Activated naive CD8-positive, alpha-beta T cell treated with anti-CD3 and anti-CD28 coated beads for 36 hours (primary cell): ENCODE measurements around the gene TIGAR. TPM values are rescaled to one million over a fixed set of nuclear protein-coding genes. Genes with fewer than 3 reads are reported as not detected.

Experiments used
- DNase-seq: peaks from one replicate; pipeline ENCODE4 v3.0.0; 2021
- H3K27ac Mint-ChIP-seq: one replicate; pipeline ENCODE4 v1.8.0; 2022; ENCODE audit warnings: mild to moderate bottlenecking, moderate library complexity, mixed read lengths
- H3K27me3 Mint-ChIP-seq: one replicate; pipeline ENCODE4 v1.8.0; 2022; ENCODE audit warnings: mild to moderate bottlenecking, mixed read lengths
- H3K36me3 Mint-ChIP-seq: one replicate; pipeline ENCODE4 v1.8.0; 2021; ENCODE audit warnings: mild to moderate bottlenecking, mixed read lengths
- H3K4me1 Mint-ChIP-seq: one replicate; pipeline ENCODE4 v1.8.0; 2021; ENCODE audit warnings: mixed read lengths
- H3K4me3 Mint-ChIP-seq: one replicate; pipeline ENCODE4 v1.8.0; 2022; ENCODE audit warnings: mild to moderate bottlenecking, moderate library complexity, mixed read lengths
- H3K9me3 Mint-ChIP-seq: one replicate; pipeline ENCODE4 v1.8.0; 2022; ENCODE audit warnings: mixed read lengths
- total RNA-seq, 2 experiments: library from RNA; stranded (reverse); gene quantifications; one replicate each; pipeline ENCODE4 v1.2.3, GENCODE V29; 2021

The TIGAR gene
- 10 to 100 TPM; 14.0 to 15.8 TPM for total RNA-seq

DNA sequence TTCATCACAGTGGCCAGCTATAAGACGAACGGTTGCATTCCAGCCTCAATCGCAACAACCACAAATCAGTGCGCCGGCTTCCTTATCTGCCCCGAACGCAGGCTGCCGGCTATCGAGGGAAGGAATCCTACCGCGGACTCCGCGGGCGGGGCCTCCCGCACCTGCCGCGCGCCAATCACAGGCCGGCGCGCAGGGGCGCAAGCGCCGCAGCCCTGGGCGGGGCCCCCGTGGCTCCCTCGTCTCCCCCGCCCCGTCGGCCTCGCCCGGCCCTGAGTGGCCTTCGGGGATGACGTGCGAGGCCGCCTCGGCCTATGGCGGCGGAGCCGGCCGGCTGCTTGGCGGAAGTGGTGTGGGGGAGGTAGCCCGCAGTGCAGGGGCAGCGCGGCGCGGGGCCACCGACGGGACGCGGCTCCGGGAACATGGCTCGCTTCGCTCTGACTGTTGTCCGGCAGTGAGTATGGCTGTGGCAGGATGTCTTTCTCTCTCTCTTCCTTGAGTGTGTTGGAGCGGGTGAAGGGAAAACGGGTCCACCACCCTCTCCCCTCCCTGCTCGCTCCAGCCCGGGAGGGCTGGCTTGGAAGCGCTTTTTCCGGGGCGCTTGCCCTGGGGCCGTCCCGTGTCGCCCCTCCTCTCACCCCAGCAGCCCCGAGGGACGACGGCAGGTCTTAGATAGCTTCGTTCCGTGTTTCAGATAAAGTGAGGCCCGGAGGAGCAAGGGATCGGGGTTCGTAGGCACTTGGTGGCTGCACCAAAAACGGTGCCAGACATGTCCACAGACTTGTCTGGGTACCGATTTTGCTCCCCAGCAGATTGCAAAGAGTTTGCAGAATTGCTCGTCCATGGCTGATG lies at the start of gene TIGAR:
Gene TIGAR (plus strand): TSS at position 361 of the 849 bp plus-strand sequence. CDS start 59 bp downstream, at position 420.
- peak within 1 kb of the TSS; percentile 87 for H3K27ac Mint-ChIP-seq
- H3K27me3 Mint-ChIP-seq, result no peaks in the 10 kb centered on the region
- no peaks in the 10 kb centered on the region for H3K9me3 Mint-ChIP-seq
- H3K4me1 Mint-ChIP-seq, result peaks cover 35% of the 10 kb centered on the region
- peaks cover 9% of the 10 kb centered on the region for H3K36me3 Mint-ChIP-seq
- peak; percentile 97 for DNase-seq
- H3K4me3 Mint-ChIP-seq, result peak within 1 kb of the TSS; percentile 86

GRCh38 chr12:4271717-4272423 lies 49.1 kb upstream of the TIGAR start:
- peak overlapping the region; percentile 100 for H3K27ac Mint-ChIP-seq

GRCh38 chr12:4272424-4273272 lies 48.4 kb upstream of the TIGAR start:
- Mint-ChIP-seq H3K4me3 (peak overlapping the region; percentile 97), H3K27me3 (no peaks in the 10 kb centered on the region), H3K27ac (peak overlapping the region; percentile 100), H3K36me3 (peaks cover 37% of the 10 kb centered on the region), H3K4me1 (peaks cover 26% of the 10 kb centered on the region), H3K9me3 (no peaks in the 10 kb centered on the region)
- DNase-seq, result peak; percentile 87

More at GRCh38 chr12:4271717-4272423, 49.1 kb upstream of the TIGAR start:
- DNase-seq, result peak; percentile 88
- peaks cover 27% of the 10 kb centered on the region for H3K4me1 Mint-ChIP-seq
- H3K9me3 Mint-ChIP-seq, result no peaks in the 10 kb centered on the region
- no peaks in the 10 kb centered on the region for H3K27me3 Mint-ChIP-seq
- peaks cover 30% of the 10 kb centered on the region for H3K36me3 Mint-ChIP-seq
- peak overlapping the region; percentile 97 for H3K4me3 Mint-ChIP-seq

DNA sequence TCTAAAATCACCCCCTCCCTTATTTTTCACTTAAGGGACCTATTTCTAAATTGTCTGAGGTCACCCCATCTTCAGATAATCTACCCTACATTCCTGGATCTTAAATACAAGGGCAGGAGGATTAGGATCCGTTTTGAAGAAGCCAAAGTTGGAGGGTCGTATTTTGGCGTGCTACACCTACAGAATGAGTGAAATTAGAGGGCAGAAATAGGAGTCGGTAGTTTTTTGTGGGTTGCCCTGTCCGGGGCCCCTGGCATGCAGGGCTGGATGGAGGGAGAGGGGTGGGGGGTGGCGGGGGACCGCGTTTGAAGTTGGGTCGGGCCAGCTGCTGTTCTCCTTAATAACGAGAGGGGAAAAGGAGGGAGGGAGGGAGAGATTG lies 47.8 kb upstream of the TIGAR start:
- no peaks in the 10 kb centered on the region for H3K27me3 Mint-ChIP-seq
- H3K27ac Mint-ChIP-seq, result peak overlapping the region; percentile 100
- peaks cover 27% of the 10 kb centered on the region for H3K4me1 Mint-ChIP-seq
- no peak for DNase-seq
- H3K36me3 Mint-ChIP-seq, result peaks cover 43% of the 10 kb centered on the region
- H3K4me3 Mint-ChIP-seq, result peak overlapping the region; percentile 97
- H3K9me3 Mint-ChIP-seq, result no peaks in the 10 kb centered on the region

DNA sequence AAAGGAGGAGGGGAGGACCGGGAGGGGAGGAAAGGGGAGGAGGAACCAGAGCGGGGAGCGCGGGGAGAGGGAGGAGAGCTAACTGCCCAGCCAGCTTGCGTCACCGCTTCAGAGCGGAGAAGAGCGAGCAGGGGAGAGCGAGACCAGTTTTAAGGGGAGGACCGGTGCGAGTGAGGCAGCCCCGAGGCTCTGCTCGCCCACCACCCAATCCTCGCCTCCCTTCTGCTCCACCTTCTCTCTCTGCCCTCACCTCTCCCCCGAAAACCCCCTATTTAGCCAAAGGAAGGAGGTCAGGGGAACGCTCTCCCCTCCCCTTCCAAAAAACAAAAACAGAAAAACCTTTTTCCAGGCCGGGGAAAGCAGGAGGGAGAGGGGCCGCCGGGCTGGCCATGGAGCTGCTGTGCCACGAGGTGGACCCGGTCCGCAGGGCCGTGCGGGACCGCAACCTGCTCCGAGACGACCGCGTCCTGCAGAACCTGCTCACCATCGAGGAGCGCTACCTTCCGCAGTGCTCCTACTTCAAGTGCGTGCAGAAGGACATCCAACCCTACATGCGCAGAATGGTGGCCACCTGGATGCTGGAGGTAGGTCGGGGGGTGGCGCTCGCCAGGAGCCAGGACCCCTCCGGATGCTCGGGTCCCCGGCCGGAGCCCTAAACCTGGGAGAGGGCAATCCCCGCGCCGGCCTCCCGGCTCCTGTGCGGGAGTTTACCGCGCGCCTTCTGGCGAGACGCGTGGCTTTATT lies 47.2 kb upstream of the TIGAR start, which contains the start of gene CCND2:
Gene CCND2 (plus strand): TSS at position 111 of the 744 bp plus-strand sequence. CDS start 279 bp downstream, at position 390.
- Mint-ChIP-seq H3K9me3 (no peaks in the 10 kb centered on the region), H3K27me3 (no peaks in the 10 kb centered on the region), H3K36me3 (peaks cover 48% of the 10 kb centered on the region), H3K4me1 (peaks cover 27% of the 10 kb centered on the region), H3K4me3 (peak within 1 kb of the TSS; percentile 97), H3K27ac (peak within 1 kb of the TSS; percentile 100)
- peak; percentile 84 for DNase-seq

- peaks cover 33% of the 10 kb centered on the region for H3K4me1 Mint-ChIP-seq
- peaks cover 55% of the 10 kb centered on the region for H3K36me3 Mint-ChIP-seq
Measured at GRCh38 chr12:4274396-4275015, 46.5 kb upstream of the TIGAR start.

DNA sequence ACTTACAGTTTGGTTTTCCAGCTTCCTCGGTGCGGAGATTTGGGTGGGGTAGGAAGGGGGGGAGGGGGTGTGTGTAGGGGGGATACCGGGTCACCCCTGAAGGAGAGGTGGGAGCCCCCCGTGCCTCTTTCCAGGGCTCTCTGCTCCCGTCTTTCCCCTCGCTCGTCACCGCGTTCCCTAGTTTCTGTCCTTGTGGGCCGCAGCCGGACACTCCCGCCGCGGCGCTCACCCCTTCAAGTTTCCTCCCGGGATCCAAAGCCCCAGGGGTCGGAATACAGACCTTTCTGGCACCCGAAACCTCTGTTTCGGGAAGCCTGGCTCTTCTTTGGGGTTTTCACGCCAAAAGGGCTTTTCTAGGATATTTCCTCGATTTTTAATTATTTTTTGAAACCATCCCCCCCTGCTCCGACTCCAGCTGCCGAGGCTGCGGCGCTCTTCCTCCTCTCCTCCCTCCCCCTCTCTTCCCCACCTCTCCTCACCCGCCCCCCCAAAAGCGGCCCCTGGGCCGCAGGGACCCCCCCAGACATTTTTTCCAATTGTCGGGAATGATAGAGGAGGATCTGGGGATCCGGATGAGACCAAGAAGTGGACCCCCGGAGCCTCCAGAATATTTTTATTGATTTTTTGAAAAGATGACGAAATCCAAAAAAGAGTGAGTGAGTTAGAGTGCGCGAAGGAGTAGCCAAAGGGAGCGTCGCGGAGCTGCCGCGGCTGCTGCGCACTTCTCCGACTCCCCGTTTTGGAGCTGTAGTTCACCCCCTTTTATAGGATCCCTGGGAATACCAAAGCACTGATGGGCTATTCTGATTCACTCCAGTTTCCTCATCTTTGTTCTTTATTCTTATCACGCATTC lies 45.8 kb upstream of the TIGAR start:
- peaks cover 61% of the 10 kb centered on the region for H3K36me3 Mint-ChIP-seq
- peaks cover 39% of the 10 kb centered on the region for H3K4me1 Mint-ChIP-seq
- DNase-seq, result no peak
- H3K4me3 Mint-ChIP-seq, result peak overlapping the region; percentile 97
- H3K27me3 Mint-ChIP-seq, result no peaks in the 10 kb centered on the region
- H3K9me3 Mint-ChIP-seq, result no peaks in the 10 kb centered on the region
- peak overlapping the region; percentile 100 for H3K27ac Mint-ChIP-seq

More at GRCh38 chr12:4274396-4275015, 46.5 kb upstream of the TIGAR start:
- no peak for DNase-seq
- peak overlapping the region; percentile 100 for H3K27ac Mint-ChIP-seq
- no peaks in the 10 kb centered on the region for H3K9me3 Mint-ChIP-seq
- H3K4me3 Mint-ChIP-seq, result peak overlapping the region; percentile 97
- no peaks in the 10 kb centered on the region for H3K27me3 Mint-ChIP-seq

- DNase-seq, result no peak
- H3K4me3 Mint-ChIP-seq, result peak overlapping the region; percentile 97
- peaks cover 45% of the 10 kb centered on the region for H3K4me1 Mint-ChIP-seq
- H3K9me3 Mint-ChIP-seq, result no peaks in the 10 kb centered on the region
- H3K36me3 Mint-ChIP-seq, result peaks cover 65% of the 10 kb centered on the region
- no peaks in the 10 kb centered on the region for H3K27me3 Mint-ChIP-seq
- H3K27ac Mint-ChIP-seq, result peak overlapping the region; percentile 100
Measured at GRCh38 chr12:4275870-4276301, 45.1 kb upstream of the TIGAR start.

GRCh38 chr12:4276524-4277204 lies 44.3 kb upstream of the TIGAR start:
- Mint-ChIP-seq H3K27ac (peak overlapping the region; percentile 100), H3K4me3 (peak overlapping the region; percentile 97), H3K9me3 (no peaks in the 10 kb centered on the region), H3K27me3 (no peaks in the 10 kb centered on the region), H3K4me1 (peaks cover 52% of the 10 kb centered on the region), H3K36me3 (peaks cover 73% of the 10 kb centered on the region)
- peak; percentile 82 for DNase-seq

DNA sequence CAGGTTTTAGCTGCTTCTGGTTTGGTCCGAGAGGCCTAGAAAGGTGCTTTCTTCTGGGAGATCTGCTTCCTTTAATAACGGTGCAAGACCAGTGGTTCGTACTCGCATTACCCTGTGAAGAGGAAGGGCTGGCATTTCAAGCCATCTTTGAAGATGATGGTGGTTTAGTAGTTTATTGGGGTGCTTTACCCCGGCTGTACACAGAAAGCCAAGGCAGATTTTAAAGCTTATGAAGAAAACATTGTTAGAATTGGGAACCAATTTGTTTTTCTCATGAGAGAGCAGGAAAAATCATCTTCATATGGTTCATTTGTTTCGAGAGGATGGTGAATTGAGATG lies 43.8 kb upstream of the TIGAR start:
- no peak for DNase-seq
- H3K27ac Mint-ChIP-seq, result peak overlapping the region; percentile 100
- H3K36me3 Mint-ChIP-seq, result peaks cover 77% of the 10 kb centered on the region
- H3K27me3 Mint-ChIP-seq, result no peaks in the 10 kb centered on the region
- peak overlapping the region; percentile 97 for H3K4me3 Mint-ChIP-seq
- H3K4me1 Mint-ChIP-seq, result peaks cover 56% of the 10 kb centered on the region
- no peaks in the 10 kb centered on the region for H3K9me3 Mint-ChIP-seq

GRCh38 chr12:4277857-4278256 lies 43.2 kb upstream of the TIGAR start:
- H3K27me3 Mint-ChIP-seq, result no peaks in the 10 kb centered on the region
- DNase-seq, result no peak
- peaks cover 62% of the 10 kb centered on the region for H3K4me1 Mint-ChIP-seq
- H3K36me3 Mint-ChIP-seq, result peaks cover 84% of the 10 kb centered on the region
- H3K27ac Mint-ChIP-seq, result peak overlapping the region; percentile 100
- H3K9me3 Mint-ChIP-seq, result no peaks in the 10 kb centered on the region
- peak overlapping the region; percentile 97 for H3K4me3 Mint-ChIP-seq

- H3K9me3 Mint-ChIP-seq, result no peaks in the 10 kb centered on the region
- peaks cover 89% of the 10 kb centered on the region for H3K36me3 Mint-ChIP-seq
- H3K27ac Mint-ChIP-seq, result peak overlapping the region; percentile 100
- DNase-seq, result no peak
- no peaks in the 10 kb centered on the region for H3K27me3 Mint-ChIP-seq
- peak overlapping the region; percentile 97 for H3K4me3 Mint-ChIP-seq
- peaks cover 64% of the 10 kb centered on the region for H3K4me1 Mint-ChIP-seq
Measured at GRCh38 chr12:4278329-4279197, 42.5 kb upstream of the TIGAR start.
